Measurements from ENCODE around the gene ACTMAP.
"Not testable (repeated sequence)": the region's sequence is repeated elsewhere in the genome, so short reads cannot be mapped to it uniquely, and the experiment has no call there.

The ACTMAP gene

DNA sequence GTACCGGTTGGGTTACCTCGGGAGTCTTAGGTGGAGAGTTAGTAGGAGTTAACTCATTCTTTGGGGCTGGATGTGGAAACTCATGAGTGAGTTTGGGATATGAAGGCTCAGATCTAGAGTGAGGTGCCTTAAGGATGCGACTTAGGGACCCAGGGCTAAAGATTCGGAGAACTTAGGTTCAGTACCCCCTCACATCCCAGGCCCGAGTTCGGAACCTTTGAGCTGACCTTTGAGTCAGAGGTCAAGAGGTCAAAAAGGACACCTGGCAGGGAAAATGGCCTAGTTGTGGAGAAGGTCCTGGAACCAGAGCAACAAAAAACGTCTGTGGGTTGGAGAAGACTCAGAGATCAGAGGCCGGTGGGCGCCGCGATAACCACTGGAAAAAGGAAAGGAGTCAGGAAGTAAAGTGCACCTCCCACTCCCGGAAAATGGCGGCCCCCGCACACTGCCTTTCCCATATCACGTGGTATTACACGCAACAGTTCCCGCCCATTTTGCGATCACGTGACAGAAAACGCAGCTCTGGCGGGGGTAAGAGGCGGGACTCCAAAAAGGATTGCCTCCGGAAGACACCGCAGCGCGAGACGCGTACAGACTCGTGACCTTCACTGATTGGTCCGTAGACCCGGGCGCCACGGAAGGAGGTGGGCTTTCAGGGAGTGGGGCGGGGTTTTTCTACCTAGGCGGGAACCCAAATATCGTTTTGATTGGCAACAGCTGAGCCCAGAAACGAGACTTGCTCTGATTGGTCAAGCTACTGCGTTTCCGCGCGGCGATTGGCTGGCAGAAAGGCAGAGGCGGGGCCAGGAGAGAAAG, at the start of gene ACTMAP:
TSS of gene ACTMAP (minus strand) at position 420 of the 816 bp plus-strand sequence. CDS start 674 bp downstream, outside the sequence.
- DNase-seq (ENCODE audit: low spot score), result peak; percentile 96

- no peak for DNase-seq (ENCODE audit: low spot score)
Observed at GRCh38 chr19:40799558-40800338, 49.5 kb upstream of the ACTMAP start.

- peak; percentile 94 for DNase-seq (ENCODE audit: low spot score)
Observed at GRCh38 chr19:40798683-40799557, 48.6 kb upstream of the ACTMAP start, which contains the start of gene EGLN2. Gene EGLN2 (plus strand): TSS chr19:40799191. CDS start chr19:40800573, 1,382 bp downstream.

DNA sequence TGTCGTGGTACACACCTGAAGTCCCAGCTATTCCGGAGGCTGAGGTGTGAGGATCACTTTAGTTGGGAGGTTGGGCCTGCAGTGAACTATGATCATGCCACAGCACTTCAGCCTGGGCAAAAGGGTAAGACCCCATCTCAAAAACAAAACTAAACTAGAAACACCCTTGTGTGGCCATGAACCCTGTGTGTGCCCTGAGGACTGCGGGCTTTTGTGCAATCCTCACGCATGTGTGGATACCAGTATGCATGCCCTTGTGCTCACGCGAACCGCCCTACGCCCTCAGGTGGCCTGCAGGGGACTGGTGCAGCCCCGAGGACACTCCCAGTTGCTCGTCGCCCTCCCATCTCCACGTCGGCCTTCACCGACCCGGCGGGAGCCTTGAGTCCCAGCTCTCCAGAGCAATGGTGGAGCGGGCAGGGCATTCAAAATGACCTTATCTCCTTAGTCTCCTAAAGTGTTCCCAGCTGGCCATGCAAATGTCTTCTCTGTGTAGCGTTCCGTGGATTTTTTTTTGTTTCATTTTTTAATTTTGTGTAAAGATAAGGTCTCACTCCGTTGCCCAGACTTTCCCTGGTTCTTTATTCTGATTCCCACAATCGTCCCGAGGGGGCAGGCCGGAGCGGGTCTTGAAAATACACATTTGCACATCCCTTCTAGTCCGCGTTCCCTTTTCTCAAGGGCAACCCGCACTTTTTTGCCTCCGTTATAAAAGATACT, 47.8 kb upstream of the ACTMAP start:
- peak; percentile 98 for DNase-seq (ENCODE audit: low spot score)

DNA sequence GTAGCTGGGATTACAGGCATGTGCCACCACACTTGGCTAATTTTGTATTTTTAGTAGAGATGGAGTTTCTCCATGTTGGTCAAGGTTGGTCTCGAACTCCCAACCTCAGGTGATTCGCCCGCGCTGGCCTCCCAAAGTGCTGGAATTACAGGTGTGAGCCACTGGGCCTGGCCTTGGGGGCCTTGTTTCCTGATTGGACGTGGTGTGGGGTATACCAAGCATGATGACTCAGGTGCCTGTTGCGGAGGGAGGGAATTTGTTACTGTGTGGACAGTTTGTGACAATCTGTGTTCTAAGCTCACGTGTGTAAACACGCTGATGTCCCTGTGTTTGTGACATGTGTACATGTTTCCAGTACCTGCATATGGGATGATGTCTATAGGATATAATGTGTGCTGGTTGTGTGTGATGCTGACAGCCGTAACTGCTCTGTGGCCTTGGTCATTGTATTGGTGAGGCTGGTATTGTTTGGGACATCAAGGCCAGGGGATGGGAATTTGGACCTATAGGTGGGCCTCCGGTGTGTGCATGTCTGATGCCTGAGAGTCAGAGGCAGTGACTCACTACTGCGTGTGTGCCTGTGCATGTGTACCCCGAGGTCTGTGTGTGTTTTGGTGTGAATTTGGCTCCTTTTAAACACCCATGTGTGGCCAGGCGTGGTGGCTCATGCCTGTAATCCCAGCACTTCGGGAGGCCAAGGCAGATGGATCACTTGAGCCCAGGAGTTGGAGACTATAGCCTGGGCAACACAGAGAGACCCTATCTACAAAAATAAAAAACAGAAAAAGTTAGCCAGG, 47.1 kb upstream of the ACTMAP start:
- DNase-seq (ENCODE audit: low spot score), result no peak

GRCh38 chr19:40791996-40792395, 41.7 kb upstream of the ACTMAP start:
- no peak for DNase-seq (ENCODE audit: low spot score)

- DNase-seq (ENCODE audit: low spot score), result no peak
Observed at GRCh38 chr19:40791349-40791748, 41.1 kb upstream of the ACTMAP start.

GRCh38 chr19:40786060-40787037, 36.1 kb upstream of the ACTMAP start:
- DNase-seq (ENCODE audit: low spot score), result no peak

DNA sequence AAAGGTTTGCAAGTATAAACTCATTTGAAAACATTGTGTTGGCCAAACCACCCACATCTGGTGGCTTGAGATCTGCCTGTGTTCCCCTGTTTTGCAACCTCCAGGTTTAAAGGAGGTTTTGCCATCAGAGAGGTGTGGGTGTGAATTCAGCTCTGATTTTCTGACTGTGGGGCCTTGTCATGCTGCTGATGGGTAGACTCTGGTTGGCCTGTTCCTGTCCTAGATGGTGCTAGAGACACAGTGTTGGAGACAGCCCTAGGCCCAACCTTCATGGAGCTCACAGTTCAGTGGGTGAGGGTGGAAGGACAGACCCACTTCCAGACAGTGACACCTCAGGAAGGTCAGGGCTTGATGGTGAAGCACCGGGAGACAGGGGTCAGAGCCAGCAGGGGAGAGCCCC, 35.2 kb upstream of the ACTMAP start:
- DNase-seq (ENCODE audit: low spot score), result no peak

- DNase-seq (ENCODE audit: low spot score), result not testable (repeated sequence)
Observed at GRCh38 chr19:40784146-40784545, 33.9 kb upstream of the ACTMAP start.

DNA sequence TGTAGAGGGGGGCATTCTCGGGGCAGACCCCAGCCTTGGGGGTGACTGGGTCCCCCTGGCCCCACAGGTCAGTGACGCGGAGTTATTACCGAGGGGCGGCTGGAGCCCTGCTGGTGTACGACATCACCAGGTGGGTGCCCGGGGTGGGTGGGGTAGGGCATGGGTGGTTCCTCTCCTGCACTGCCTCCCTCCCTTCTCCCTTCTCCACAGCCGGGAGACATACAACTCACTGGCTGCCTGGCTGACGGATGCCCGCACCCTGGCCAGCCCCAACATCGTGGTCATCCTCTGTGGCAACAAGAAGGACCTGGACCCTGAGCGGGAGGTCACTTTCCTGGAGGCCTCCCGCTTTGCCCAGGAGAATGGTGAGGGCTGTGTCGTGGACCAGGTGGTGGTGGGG, 33.4 kb upstream of the ACTMAP start:
- DNase-seq (ENCODE audit: low spot score), result no peak

GRCh38 chr19:40781140-40781539, 30.9 kb upstream of the ACTMAP start:
- DNase-seq (ENCODE audit: low spot score), result no peak

DNA sequence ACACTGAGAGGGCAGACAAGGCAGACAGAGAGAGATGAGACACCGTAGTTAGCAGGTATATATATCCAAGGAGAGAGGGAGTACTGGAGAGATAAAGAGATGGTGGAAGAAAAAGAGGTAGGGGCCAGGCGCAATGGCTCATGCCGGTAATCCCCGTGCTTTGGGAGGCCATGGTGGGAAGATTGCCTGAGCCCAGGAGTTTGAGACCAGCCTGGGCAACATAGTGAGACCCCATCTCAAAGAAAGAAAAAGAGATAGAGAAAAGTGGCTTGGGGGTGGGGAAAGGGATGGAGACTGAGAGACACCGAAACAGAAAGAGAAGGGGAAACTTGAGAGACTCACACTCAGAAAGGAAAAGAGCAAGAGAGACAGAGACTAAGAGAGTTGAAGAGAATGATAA, 30.3 kb upstream of the ACTMAP start:
- DNase-seq (ENCODE audit: low spot score), result no peak

DNA sequence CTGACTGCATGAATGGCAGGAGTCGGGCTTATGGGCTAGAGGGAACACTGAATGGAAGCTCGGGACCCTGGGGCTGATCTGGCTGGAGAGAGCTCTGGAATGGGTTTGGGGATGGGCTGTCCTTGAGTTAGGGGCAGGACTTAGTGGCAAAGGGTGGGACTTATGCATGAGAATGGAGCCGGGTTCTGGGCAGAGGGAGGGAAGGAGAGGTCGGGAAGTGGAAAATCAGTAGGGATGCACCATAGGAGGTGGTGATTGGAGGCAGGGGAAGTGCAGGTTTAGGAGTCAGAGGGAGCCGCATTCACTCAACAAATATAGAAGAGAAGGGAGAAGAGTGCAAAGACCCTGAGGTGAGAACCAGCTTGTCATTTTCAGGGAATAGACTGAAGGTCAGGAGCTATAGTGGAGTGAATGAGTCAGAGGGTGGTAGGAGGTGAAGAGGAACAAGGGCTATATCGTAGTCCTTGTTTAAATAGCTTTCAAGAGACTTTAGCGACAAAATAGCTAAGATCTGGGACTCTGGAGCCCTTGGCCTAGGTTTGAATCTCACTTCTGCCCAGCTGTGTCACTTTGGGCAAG, 28.5 kb upstream of the ACTMAP start:
- peak; percentile 87 for DNase-seq (ENCODE audit: low spot score)

- DNase-seq (ENCODE audit: low spot score), result peak; percentile 93
Observed at GRCh38 chr19:40777937-40778705, 27.8 kb upstream of the ACTMAP start, which contains the start of gene RAB4B. Gene RAB4B (plus strand): TSS chr19:40778247. CDS start chr19:40778376, 129 bp downstream.

DNA sequence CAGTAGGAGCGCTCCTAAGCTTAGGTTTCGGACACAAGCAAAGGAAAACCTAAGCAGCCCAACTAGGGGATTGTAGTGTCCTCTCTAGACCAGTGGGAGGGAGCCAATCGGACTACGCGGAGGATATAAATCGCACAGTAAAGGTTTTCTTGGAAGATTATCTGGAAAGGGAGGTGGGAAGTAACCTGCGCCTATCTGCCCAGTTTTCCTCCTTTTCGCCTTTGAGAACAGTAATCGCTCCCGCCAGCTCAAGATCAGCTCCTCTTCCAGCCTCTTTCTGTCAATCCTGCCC, 27.3 kb upstream of the ACTMAP start:
- DNase-seq (ENCODE audit: low spot score), result no peak

DNA sequence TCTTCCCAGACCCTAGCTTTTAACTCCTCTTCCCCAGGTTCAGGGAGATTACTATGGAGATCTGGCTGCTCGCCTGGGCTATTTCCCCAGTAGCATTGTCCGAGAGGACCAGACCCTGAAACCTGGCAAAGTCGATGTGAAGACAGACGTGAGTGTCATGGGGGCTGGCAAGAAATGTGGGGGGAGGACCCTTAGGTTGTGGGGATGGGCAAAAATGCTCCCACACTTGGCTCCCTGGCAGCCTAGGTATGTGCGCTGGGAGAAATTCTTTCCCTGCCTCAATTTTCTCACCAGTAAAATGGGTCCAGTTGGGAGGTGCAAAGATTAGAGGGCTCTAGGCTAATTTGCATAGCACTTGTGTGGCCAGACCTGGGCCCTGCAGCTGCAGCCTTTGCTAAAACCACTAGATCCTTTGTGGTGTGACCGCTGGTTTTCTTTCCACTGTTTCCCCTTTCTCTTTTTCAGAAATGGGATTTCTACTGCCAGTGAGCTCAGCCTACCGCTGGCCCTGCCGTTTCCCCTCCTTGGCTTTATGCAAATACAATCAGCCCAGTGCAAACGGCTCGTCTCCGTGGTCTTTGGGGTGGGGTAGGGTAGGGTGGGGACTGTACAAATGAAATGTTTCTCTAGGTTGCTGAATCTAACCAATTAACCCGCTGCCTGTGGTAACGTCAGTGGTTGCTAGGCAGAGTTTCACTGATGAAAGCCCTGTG, 26.8 kb upstream of the ACTMAP start:
- peak; percentile 81 for DNase-seq (ENCODE audit: low spot score)

DNA sequence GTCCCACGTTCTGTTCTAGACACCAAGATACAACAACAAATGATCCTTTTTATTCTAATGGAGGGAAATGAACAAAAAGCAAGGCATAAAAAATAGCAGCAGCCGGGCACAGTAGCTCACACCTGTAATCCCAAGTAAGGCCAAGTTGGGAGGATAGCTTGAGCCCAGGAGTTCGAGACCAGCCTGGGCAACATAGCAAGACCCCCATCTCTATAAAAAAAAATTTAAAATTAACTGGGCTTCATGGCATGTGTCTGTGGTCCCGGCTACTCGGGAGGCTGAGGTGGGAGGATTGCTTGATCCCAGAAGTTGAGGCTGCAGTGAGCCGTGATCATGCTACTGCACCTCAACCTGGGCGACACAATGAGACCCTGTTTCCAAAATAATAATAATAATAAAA, 26.1 kb upstream of the ACTMAP start:
- no peak for DNase-seq (ENCODE audit: low spot score)

Data from HuH-7.5 (cell line).